Measurements from ENCODE around the gene DNMT1.

- TF ChIP-seq GATA3 (IDR thresholded peaks at IDR 0.05; ENCODE audit: low read depth, low read length) = no peak
- TF ChIP-seq GATA2 (IDR thresholded peaks at IDR 0.05; ENCODE audit: low read depth, low read length) = no peak
These were observed 10.9 kb upstream of the DNMT1 start for GRCh38 chr19:10205636-10206035.
